Stimulated activated naive CD4-positive, alpha-beta T cell treated with Interleukin-2 at 50 U/mL for 16 hours (primary cell): ENCODE measurements around the gene GALNT10.

Experiments
- DNase-seq: peaks from one replicate; lab custom pipeline; 2025; lab: John Stamatoyannopoulos, UW

The GALNT10 gene

DNA sequence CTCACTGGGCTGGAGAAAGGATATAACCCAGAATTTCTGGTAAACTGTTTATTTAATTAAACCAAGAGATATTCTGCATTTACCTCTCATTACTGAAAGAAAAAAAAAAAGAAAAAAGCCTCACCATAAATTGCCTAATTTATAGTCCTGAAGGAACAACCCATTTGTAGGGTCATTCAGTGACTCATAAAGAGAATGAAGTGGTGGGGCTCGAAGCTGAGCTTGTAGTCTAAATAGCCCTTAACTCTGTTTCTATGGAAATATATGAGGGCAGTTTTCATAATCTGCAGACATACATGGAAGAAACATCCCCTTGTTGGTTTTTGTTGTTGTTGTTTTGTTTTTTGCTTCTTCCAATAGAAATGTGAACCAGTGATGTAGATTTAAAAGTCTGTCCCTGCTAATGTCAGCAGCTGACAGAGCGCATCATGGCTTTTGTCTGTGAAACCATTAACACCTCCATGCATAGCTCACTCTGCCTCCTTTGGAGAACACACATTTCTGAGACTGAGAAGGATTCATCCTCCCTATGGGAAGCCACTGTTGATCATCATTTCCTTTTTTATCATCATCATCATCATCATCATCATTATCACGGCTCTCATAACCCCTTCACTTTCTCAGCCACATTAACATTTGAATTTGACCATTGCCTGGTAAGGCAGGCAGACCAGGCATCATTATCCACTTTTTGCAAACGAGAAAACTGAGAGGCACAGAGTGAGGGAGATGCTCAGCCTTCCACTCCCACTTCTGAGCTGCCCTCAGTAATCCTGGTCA is 187.4 kb downstream of the GALNT10 start:
- DNase-seq, result no peak

DNA sequence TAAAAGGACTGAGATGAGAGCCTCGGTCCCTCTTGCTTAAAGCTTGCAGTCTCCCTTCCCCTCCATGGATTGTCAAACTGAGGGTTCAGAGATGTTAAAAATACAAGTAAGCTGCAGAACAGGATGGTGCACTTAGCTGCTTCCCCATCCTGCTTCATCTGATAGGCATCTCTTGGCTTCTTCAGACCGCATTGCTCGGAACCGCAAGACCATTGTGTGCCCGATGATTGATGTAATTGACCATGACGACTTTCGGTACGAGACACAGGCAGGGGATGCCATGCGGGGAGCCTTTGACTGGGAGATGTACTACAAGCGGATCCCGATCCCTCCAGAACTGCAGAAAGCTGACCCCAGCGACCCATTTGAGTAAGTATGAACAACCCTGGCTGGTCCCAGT is 189.7 kb downstream of the GALNT10 start:
- no peak for DNase-seq

DNA sequence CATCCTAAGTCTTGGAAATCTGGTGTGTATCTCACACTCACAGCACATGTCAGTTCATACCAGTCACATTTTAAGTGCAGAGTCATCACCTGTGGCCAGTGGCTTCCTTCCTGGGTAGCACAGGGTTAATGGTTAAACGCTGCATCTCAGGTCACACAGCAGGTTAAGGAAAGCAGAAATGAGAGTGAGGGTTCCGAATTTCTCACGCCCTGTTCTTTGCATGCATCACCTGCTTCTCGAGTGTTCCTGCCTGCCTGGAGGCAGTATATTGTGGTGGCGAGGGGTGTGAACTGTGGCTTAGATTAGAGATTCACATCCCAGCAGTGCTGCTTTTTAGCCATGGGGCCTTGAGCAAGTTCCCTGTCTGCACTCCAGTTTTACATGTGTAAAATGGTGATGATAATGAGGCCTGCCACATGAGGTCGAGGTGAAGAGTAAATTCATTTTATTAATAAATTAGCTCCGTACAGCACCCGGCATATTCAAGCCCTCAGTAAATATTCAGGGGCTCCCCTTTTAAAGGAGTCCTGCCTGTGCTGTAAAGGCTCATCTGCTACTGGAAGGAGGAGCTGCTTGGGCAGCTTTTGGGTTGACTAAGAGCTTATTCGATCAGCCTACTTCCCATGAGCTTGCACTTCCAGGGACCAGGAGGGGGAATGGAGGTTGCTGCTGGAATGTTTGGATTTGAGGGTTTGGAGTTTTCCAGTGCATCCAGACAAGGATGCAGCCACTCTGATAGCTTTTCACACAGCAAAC is 194.1 kb downstream of the GALNT10 start:
- DNase-seq, result no peak

- no peak for DNase-seq
Observed at GRCh38 chr5:154385236-154385512, 194.6 kb downstream of the GALNT10 start.

DNA sequence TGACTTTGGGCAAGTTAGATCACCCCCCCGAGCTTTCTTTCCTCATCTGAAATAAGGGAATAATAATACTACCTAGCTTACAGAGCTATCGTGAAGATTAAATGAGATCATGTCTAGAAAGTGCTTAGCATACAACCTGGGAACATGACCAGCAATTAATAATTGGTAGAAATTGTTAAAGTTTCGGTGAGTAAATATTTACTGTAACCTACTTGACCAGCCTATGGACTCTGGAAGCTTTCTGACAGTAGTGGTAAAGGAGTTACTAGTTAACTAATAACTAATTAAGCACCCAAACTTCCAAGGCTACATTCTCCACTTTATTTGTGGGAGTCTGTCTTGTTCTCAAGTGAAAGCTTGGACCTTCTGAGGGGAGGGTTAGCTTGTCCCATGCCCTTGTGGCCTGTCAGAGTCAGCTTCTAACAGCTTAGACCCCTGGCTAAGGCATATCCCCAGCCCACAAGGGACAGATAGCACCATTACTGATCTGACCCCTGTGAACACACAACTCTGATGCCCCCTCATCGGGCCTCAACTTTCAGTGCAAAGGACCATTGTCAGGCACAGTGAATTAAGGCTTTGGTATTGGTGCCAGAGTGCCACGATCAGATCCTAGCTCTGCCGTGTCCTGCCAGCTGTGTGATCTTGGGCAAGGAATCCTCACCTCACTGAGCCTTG is 196.6 kb downstream of the GALNT10 start:
- no peak for DNase-seq

GRCh38 chr5:154388842-154389241 is 198.3 kb downstream of the GALNT10 start:
- DNase-seq, result no peak

DNA sequence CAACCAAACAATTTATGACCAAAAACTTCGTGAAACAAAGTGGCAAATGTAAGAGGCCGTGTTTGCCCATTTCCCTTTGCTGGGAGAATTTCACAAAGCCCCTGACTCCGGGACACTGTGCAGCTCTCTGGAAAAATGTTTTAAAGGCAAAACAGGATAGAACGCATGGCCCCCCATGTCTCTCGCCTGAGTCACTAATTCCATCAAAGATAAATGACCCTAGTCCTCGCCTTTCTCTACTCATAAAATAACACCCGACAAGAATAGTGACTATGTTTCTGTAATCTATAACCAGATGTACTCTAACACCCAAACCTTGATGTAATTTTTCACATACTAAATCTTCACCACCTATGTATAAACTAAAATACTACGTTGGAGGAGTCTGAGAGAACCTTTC is 199.6 kb downstream of the GALNT10 start:
- DNase-seq, result no peak

- DNase-seq, result no peak
Observed at GRCh38 chr5:154390746-154391359, 200.3 kb downstream of the GALNT10 start.

GRCh38 chr5:154391788-154392187 is 201.3 kb downstream of the GALNT10 start:
- no peak for DNase-seq

DNA sequence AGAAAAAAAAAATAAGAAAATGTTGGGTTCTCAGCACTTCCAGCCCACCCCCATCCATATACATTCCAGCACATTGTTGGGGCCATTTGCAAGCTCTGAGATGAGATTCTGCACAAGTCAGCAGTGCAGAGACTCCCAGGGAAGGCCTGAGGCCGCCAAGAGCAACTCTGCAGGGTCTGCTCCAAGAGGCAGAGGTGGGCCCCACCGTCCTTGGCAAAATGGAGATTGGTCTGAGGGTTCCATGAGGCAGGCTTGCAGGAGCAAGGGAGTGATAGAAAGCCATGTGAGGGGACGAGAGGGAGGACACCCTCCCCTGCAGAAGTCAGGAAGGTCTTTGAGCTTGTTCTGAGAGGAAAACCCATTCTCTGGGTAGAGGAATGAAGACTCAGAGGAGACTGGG is 203.3 kb downstream of the GALNT10 start:
- no peak for DNase-seq

- no peak for DNase-seq
Observed at GRCh38 chr5:154394307-154394706, 203.8 kb downstream of the GALNT10 start.

DNA sequence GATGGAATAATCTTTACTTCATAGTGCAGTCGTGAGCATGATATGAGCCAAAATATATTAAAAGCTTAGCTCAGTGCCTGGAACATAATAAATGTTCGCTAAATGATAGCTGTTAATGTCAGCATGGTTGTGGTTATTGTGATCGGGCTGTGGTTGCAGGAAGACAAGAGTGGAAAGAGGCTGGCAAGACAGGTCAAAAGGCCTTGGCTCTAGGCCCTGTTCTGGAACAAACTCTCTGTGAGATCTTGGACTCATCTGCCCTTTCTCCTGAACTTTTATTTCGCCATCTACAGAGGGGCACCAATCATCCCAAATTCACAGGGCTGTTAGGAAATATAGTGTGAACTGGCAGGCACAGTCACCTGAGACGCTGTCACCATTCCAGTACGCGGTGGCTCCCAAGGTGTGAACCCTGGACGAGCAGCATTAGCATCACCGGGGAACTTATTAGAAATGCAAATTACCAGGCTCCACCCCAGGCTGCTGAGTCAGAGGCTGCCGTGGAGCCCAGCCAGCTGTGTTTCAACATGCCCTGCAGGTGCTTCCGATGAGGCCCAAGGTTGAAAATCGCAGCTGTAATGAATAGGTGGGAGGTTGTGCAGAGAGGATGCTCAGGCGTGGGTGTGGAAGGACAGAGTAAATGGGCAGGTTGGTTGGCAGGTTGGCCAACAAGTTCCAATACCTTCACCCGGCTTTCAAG is 205.0 kb downstream of the GALNT10 start:
- no peak for DNase-seq

- no peak for DNase-seq
Observed at GRCh38 chr5:154396128-154396527, 205.6 kb downstream of the GALNT10 start.

GRCh38 chr5:154397652-154398406 is 207.3 kb downstream of the GALNT10 start:
- no peak for DNase-seq

GRCh38 chr5:154400678-154401077 is 210.1 kb downstream of the GALNT10 start:
- DNase-seq, result no peak

GRCh38 chr5:154401355-154401754 is 210.8 kb downstream of the GALNT10 start:
- DNase-seq, result no peak

DNA sequence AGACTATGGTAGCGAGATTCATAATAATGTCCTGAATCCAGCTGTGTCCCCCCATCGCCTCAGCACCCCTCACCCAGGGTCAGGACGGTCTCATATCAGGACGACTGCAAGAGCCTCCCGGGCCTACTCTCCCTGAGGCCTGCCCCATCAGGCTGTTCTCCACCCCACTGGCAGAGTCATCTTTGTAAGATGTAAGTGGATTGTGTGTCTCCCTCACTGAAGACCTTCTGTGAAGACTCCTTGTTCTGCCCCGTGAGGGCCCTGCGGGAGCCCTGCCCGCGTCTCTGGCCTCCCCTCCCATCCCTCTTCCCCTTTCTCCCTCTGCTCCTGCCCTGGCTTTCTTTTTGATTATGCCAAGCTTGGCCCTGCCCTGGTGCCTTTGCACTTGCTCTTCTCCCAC is 211.4 kb downstream of the GALNT10 start:
- DNase-seq, result no peak

GRCh38 chr5:154402611-154403010 is 212.1 kb downstream of the GALNT10 start:
- no peak for DNase-seq

DNA sequence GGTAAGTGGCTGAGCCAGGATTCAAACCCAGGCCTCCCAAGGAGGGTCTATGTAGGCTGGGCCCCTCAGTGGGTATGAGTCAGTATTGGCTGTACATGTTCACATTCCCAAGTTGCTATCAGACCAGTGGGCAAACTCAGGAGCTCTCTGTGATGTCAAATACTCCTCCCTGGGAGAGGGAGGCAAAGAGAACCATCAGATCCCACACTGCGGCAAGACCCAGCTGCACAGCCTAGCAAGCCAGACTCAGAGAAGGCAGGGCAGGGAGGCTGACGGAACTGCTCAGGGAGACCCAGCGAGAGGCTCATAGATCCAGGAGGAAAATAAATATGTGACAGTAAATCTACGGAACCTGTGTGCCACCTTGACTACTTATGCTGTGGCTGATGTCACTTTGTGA is 212.7 kb downstream of the GALNT10 start:
- DNase-seq, result no peak

DNA sequence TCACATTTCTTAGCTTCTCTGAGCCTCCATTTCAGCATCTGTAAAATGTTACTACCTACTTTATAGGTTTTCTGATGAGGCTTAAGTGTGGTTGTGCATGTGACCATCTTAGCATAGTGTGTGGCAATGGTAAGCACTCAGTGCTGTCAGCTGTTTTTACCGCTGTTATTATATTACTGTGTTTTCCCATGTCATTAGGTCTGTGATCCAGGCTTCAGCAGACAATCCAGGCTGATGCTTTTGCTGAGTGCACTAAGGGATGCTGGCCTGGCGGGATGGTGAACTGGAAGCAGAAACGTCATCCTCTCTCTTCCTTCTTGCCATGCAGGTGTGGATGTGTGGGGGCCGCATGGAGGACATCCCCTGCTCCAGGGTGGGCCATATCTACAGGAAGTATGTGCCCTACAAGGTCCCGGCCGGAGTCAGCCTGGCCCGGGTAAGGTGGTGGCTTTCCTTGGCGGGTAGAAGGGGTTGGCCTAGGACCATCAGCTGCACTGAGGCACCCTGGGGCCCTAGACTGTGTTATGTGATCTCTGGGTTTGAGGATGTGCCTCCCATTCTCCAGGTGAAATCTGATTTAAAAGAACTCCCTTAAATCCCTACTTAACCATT is 213.3 kb downstream of the GALNT10 start:
- DNase-seq, result no peak
